GM12892 (cell line): ENCODE measurements around the gene HMGB1.
"Not testable (repeated sequence)": the region's sequence is repeated elsewhere in the genome, so short reads cannot be mapped to it uniquely, and the experiment has no call there.

Experiments used
- POLR2A ChIP-seq: IDR thresholded peaks from 2 replicates; pipeline ENCODE4 v1.6.1; 2011; ENCODE audit warnings: low read depth, low read length, control low read depth
- POLR2AphosphoS5 ChIP-seq: IDR thresholded peaks from 2 replicates; pipeline ENCODE4 v1.6.1; 2011; ENCODE audit warnings: low read depth, low read length, control low read depth
- TAF1 ChIP-seq: IDR thresholded peaks from 2 replicates; pipeline ENCODE4 v1.6.1; 2011; ENCODE audit warnings: low read depth, mild to moderate bottlenecking, control low read depth, low read length, borderline replicate concordance

- TF ChIP-seq POLR2A, POLR2AphosphoS5, TAF1: not testable (repeated sequence)
Measured at GRCh38 chr13:30443491-30443890, 22.2 kb downstream of the HMGB1 start.
